WI38 (cell line): ENCODE results near the gene PDE10A.

Experiments used
- H3K4me3 ChIP-seq: 2 replicates; pipeline ENCODE4 v1.5.1; 2011; ENCODE audit warnings: low read depth, mild to moderate bottlenecking, control low read depth, low read length
- CTCF ChIP-seq: IDR thresholded peaks from 2 replicates; pipeline ENCODE4 v1.5.1; 2012; ENCODE audit warnings: low read depth, mild to moderate bottlenecking, control low read depth, low read length

PDE10A gene

DNA sequence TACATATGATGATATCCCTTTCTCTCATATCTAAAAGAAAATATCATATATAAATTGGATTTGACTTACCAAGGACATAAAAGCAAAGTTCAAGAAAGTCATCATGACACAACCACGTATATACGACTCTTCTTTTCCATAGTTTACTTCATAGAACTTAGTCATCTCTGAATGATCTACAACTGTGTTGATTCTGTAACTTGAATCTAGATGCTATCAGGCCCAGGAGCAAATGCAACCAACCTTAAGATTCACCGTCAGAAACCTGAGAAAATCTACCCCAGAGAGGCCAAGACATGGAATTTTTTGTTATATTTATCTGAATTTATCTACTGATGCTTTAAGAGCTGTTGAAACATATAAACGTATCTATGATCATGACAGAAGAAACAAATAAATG is 165.6 kb downstream of the PDE10A start:
- TF ChIP-seq CTCF, result no peak
- H3K4me3 ChIP-seq, result no peak overlapping the region

GRCh38 chr6:165488624-165489295 is 174.3 kb downstream of the PDE10A start:
- no peak for TF ChIP-seq CTCF
- H3K4me3 ChIP-seq, result no peak overlapping the region

- TF ChIP-seq CTCF, result no peak
Observed at GRCh38 chr6:165487950-165488349, 175.1 kb downstream of the PDE10A start.

DNA sequence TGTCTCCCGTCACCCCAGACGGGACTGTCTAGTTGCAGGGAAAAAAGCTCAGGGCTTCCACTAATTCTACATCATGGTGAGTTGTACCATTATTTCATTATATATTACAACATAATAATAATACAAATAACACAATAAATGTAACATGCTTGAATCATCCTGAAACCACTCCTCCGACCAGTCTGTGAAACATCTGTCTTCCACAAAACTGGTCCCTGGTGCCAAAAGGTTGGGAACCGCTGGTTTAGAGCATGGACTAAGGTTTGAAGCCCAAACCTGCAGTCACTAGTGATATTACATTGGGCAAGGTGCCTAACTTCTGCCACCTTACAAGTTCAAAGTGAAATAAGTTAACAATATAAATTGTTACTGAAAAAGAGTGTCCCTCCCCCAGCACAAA is 175.7 kb downstream of the PDE10A start:
- no peak for TF ChIP-seq CTCF
- H3K4me3 ChIP-seq, result no peak overlapping the region

More at GRCh38 chr6:165487950-165488349, 175.1 kb downstream of the PDE10A start:
- no peak overlapping the region for H3K4me3 ChIP-seq

DNA sequence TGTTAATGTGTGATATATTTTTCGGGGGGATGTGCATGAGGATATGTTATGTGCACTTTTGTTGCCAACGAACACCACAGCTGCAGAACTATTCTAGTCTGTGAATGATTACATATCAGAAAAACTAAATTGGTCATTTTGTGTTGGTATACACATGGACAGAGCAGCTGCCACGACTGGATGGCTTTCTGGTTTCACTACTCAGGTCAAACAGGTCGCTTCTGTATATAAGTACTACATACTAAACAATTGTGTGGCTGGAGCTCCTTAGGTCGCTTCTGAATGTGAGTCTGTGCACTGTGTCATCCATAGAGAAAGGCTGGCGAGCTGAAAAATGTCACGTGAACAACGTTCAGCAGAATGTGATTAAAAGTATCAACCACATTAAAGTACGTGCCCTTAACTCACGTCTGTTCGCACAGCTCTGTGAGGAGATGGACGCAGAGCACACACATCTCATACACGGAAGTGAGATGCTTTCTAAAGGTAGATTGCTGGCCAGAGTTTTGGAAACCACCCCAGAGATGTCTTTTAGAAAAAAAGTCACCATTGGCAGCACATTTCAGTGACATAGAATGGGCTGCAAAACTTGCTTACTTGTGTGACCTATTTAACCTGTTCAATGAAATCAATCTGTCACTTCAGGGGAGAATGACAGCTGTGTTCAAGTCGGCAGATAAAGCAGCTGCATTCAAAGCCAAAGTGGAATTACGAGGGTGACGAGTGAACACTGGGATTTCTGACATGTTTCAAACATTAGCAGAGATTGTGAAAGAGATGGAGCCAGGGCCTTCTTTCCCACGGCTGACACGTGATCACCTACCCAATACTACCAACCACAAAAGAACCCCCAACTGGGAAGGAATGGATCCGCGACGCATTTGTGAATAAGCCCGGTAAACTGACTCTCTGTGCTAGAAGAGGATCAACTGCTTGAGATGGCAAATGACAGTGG is 176.6 kb downstream of the PDE10A start:
- H3K4me3 ChIP-seq, result no peak overlapping the region
- no peak for TF ChIP-seq CTCF

DNA sequence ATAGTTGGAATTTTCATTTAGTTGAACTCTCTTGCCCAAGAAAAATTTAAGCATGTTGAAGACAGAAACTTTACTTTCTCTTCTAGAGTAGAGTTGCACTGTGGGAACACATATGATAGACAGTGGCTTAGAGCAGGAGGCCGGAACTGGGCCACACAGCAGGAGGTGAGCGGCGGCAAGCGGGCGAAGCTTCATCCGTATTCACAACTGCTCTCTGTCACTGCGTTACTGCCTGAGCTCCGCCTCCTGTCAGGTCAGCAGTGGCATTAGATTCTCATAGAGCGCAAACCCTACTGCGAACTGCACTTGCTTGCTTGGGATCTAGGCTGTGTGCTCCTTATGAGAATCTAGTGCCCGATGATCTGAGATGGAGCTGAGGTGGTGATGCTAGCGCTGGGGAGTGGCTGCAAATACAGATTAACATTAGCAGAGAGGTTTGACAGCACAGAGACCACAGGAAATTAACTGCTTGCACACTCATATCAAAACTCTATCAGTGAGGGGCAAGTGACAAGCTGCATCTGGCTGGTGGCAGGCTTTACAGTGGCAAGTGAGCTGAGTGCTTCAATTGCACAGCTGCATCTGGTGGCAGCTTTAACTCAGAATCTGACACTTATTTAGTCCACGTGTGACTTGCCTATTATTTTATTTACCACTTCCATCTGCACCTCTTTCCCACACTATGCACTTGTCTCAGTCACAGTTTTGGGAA is 178.7 kb downstream of the PDE10A start:
- no peak overlapping the region for H3K4me3 ChIP-seq
- no peak for TF ChIP-seq CTCF
